Neural progenitor cell (in vitro differentiated cells): ENCODE results near the gene TUBB3.
A peak's percentile ranks its signal among the peaks of the same experiment; 100 is the strongest.

ENCODE experiments used
- CTCF ChIP-seq: fragments of 200-600 bp; sonication (generic); IDR thresholded peaks from 2 replicates; pipeline ENCODE4 v1.5.1; 2017; ENCODE audit warnings: antibody characterized with exemption, mild to moderate bottlenecking
- EZH2 ChIP-seq: fragments of 200-600 bp; sonication (generic); IDR thresholded peaks from 2 replicates; pipeline ENCODE4 v1.6.1; 2017; ENCODE audit warnings: antibody characterized with exemption, mild to moderate bottlenecking, moderate library complexity
- EZH2phosphoT487 ChIP-seq: fragments of 200-600 bp; sonication (generic); IDR thresholded peaks from 2 replicates; pipeline ENCODE4 v1.6.1; 2017; ENCODE audit warnings: antibody characterized with exemption

- TF ChIP-seq CTCF (peak; percentile 27), EZH2 (peak; percentile 5), EZH2phosphoT487 (no peak)
These were observed at the start of gene TUBB3 for GRCh38 chr16:89922884-89923639.
